ENCODE results near the gene MAP2K6. TPM values are rescaled to one million over a fixed set of nuclear protein-coding genes. Genes with fewer than 3 reads are reported as not detected.

MAP2K6 gene
- total RNA-seq, 1 experiment from 2014 or later, result 14.7 TPM

DNA sequence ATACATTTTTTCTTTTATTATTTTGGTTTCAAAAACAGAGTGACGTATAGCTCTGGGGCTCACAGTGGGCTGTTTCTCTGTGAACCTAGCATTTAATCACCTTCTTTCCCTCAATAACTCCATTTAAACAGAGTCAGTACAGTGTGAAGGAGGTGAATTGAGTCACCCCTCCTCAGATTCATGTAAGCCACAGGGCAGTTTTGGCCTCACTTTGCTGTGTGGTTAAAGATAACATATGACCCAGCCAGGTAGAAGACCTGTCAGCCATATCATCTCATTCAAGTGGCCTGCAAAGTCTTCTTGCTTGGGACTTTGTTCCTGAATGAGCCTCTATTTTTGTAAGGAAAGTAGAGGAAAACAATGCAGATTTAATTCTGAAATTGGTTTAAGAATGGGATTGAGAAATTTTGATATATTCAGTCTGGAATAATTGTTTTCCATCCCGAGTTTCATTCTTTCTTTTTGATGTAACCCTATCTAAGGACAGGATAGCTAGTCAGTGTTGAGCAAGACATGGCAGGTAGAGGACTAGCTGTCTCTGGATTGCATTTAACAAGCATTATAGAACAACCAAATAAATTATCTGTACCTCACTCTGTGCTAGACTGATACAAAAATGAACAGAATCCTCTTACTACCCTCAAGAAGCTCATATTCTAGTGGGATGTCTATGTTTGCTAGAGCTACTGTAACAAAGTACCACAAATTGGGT lies 13.1 kb downstream of the MAP2K6 start:
- no peak for DNase-seq (ENCODE audit: low spot score)

DNA sequence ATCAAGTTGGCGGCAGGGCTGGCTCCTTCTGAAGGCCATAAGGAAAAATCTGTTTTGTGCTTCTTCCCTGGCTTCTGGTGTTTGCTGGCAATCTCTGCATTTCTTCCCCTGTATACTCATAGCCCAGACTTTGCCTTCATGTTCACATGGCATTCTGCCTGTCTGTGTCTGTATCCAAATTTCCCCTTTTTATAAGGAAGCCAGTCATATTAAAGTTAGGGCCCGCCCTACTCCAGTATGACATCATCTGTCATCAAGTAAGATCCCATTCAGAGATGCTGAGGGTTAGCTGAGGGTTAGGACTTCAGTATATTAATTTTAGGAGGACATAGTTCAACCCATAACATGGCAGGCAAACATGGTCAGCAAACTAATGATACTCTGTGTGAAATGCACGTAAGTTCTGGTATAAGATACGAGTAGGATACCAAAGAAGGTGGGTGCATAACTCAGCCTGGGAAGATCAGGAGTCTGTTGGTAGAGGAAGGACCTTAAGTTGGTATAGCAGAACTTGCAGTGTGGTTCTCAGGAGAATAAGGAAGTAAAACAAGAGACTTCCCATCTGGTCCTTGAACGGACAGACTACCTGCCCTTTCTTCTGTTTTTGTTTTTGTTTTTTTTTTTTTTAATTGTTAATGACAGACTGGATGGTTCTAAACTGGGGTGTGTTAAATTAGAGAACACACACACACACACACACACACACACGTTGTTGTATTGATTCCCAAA lies 13.9 kb downstream of the MAP2K6 start:
- no peak for DNase-seq (ENCODE audit: low spot score)

- DNase-seq (ENCODE audit: low spot score), result no peak
Observed at GRCh38 chr17:69430488-69430887, 16.0 kb downstream of the MAP2K6 start.

GRCh38 chr17:69431835-69432234 lies 17.3 kb downstream of the MAP2K6 start:
- DNase-seq (ENCODE audit: low spot score), result no peak

- no peak for DNase-seq (ENCODE audit: low spot score)
Observed at GRCh38 chr17:69433093-69433492, 18.6 kb downstream of the MAP2K6 start.

GRCh38 chr17:69434164-69434579 lies 19.7 kb downstream of the MAP2K6 start:
- no peak for DNase-seq (ENCODE audit: low spot score)

- DNase-seq (ENCODE audit: low spot score), result no peak
Observed at GRCh38 chr17:69435971-69436696, 21.6 kb downstream of the MAP2K6 start.

DNA sequence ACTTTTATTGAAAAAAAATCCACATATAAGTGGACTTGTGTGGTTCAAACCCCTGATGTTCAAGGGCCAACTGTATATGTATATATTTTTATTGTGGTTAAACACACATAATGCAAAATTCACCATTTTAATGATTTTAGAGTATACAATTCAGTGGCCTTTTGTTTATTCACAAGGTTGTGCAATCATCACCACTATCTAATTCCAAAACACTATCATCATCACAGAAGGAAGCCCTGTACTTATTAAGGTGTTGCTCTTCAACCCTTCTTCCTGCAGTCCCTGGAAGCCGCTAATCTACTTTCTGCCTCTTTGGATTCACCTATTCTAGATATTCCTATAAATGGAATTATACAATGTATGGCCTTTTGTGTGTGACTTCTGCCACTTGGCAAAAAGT lies 23.0 kb downstream of the MAP2K6 start:
- DNase-seq (ENCODE audit: low spot score), result no peak

DNA sequence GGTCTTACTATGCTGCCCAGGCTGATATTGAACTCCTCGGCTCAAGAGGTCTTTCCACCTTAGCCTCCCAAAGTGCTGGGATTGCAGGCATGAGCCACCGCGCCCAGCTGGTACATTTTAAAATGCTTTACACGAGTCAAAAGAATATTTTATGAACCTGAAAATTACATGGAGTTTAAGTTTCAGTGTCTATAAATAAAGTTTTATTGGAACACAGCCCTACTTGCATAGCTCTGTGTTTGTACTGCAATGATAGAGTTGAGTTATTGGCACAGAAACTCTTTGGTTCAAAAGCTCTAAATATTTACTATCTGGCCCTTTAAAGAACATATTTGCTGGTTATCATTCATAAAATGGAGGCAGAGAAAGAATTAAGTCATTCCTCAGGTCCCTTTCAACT lies 24.3 kb downstream of the MAP2K6 start:
- no peak for DNase-seq (ENCODE audit: low spot score)

GRCh38 chr17:69441179-69441578 lies 26.7 kb downstream of the MAP2K6 start:
- no peak for DNase-seq (ENCODE audit: low spot score)

- no peak for DNase-seq (ENCODE audit: low spot score)
Observed at GRCh38 chr17:69443138-69443537, 28.6 kb downstream of the MAP2K6 start.

- no peak for DNase-seq (ENCODE audit: low spot score)
Observed at GRCh38 chr17:69444023-69444422, 29.5 kb downstream of the MAP2K6 start.

DNA sequence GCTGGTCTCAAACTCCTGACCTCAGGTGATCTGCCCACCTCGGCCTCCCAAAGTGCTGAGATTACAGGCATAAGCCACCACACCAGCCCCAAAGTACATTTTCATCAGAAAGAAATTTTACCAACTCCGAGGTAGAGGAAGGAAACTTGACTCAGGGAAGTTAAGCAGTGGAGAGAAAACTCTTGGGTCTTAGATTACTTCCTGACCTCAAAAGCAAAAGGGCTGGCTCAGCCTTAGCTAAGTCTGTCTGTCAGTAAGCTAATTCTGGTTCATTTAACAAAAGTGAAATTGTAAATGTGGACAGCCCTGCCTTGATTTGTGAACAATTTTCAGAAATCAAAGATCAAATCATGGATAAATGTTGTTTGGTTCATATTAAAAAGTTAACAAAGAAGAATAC lies 30.6 kb downstream of the MAP2K6 start:
- DNase-seq (ENCODE audit: low spot score), result no peak

DNA sequence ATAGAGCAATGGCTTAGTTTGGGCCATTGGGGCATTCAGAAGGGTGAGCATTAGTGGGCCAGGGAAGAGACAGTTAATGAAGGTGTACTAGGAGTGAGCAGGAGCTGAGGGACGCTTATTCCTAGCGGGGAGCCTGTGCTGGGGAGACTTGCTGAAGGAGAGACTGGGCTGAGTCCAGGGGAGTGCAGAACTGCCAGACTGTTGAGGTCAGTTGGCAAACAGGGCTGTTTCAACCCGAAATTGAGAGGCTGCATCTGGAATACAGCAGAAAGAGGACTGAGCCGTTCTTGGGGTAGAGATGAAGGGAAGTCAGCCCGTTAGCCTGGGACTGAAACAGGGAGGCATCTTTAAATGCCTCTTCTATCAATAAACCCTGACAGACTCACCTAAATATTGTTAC lies 33.2 kb downstream of the MAP2K6 start:
- no peak for DNase-seq (ENCODE audit: low spot score)

- no peak for DNase-seq (ENCODE audit: low spot score)
Observed at GRCh38 chr17:69448431-69449102, 34.1 kb downstream of the MAP2K6 start.

DNA sequence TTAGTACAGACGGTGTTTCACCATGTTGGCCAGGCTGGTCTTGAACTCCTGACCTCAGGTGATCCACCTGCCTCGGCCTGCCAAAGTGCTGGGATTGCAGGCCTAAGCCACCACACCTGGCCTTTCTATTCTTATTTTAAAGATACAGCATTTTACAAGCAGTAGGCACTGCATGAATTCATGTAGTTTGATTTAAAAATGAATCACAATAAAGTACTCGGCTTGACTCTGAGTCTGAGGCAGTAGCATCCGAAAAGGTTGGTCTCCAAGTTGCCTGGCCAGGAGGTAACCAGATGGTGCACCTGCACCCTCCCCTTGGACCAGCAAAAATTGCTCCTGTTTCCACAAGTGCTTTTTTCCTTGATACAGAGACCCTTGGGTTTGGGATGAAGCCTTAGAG lies 35.6 kb downstream of the MAP2K6 start:
- DNase-seq (ENCODE audit: low spot score), result no peak

DNA sequence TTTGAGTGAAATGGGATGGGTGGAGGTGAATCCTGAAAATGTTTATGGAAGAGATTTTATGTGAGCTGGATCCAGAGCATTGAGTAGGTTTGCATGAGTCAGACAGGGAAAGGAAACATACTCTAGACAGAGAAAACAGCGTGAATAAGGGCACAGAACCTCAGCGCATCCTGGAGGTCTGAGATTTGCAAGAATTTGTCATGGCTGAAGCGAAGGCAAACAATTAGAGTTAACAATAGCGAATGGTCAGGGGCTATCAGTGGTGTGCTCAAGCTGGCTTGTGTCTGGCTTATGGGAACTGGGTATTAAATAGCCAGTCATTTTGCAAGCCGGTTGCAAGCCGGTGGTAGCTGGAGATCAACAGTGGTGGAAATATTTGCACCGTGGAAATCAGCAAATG lies 36.4 kb downstream of the MAP2K6 start:
- DNase-seq (ENCODE audit: low spot score), result no peak

- no peak for DNase-seq (ENCODE audit: low spot score)
Observed at GRCh38 chr17:69451416-69452394, 37.2 kb downstream of the MAP2K6 start.

DNA sequence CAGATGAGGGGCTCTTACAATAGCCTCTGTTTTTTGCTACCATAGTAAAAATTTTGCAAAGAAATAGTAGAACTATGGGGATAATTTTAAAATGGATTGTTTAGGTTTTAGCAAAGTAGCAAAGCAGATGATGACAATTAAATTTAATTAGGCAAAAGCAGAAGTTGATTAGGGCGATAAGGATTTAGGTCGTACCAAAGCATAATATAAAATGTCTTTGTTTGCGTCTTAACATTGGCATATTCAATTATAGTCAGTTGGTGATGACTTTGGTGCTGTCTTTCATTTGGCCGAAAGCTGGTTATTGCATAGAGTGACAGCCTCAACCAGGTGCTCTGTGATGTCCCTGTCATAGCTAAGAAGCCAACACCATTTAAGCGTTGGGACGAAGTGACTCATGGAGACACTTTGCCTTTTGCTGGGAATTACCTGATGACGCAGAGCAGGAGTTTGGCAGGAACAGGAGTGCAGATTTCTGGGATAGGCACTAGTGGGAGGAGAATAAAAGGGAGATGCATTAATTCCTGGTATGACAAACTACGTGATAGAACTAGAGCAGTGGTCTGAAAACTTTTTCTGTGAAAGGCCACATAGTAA lies 38.3 kb downstream of the MAP2K6 start:
- no peak for DNase-seq (ENCODE audit: low spot score)

- no peak for DNase-seq (ENCODE audit: low spot score)
Observed at GRCh38 chr17:69454051-69454450, 39.6 kb downstream of the MAP2K6 start.

DNA sequence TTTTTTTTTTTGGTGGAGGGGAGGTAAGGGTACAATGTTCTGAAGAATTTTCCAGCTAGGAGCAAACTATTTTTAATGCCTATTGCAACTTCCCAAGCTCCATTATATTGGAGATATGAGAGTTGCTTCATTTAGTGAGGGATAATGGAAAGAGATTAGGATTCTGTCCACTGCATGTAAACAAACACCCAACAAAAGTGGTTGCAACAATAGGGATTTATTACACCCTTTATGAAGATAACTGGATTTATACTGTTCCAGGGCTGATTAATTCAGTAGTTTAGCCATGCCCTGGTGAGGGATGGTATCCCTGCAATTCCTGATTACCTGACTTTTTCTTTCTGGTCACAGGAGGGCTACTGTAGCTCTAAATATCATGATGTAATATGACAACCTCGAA lies 40.5 kb downstream of the MAP2K6 start:
- no peak for DNase-seq (ENCODE audit: low spot score)

Data from H4 (cell line).